CD14-positive monocyte (primary cell): ENCODE data around the gene H6PD. TPM values are rescaled to one million over a fixed set of nuclear protein-coding genes. Genes with fewer than 3 reads are reported as not detected.

Experiments
- DNase-seq, 3 donors: peaks; one replicate each; pipeline ENCODE4 v3.0.0-alpha.2; 2011 to 2022
- H2AFZ ChIP-seq: 2 replicates; pipeline ENCODE4 v1.6.0; 2012; ENCODE audit warnings: mild to moderate bottlenecking, low read depth, low read length, inconsistent platforms; ENCODE audit not compliant: insufficient read depth, poor library complexity, severe bottlenecking
- H3K27ac ChIP-seq, 2 donors: 1 replicate in 1 of 2; 2 replicates in 1 of 2; pipeline ENCODE4 v1.5.1; 2012 to 2013; ENCODE audit warnings: low read length in 2 of 2, control low read depth in 1 of 2, inconsistent platforms in 1 of 2, low read depth in 1 of 2, mild to moderate bottlenecking in 1 of 2
- H3K27me3 ChIP-seq, 2 donors: one replicate each; pipeline versions ENCODE4 v1.6.0 to v1.6.1; 2011 to 2013; ENCODE audit warnings: low read length in 2 of 2; ENCODE audit not compliant: control insufficient read depth in 2 of 2, insufficient read depth in 2 of 2
- H3K36me3 ChIP-seq, 2 donors: replicated peaks in 1 of 2; 1 replicate in 1 of 2; 2 replicates in 1 of 2; pipeline versions ENCODE4 v1.5.1 to v1.6.1; 2012 to 2013; ENCODE audit warnings: low read length in 2 of 2, control low read depth in 1 of 2, inconsistent platforms in 1 of 2, mild to moderate bottlenecking in 1 of 2; ENCODE audit not compliant: insufficient read depth in 2 of 2, control insufficient read depth in 1 of 2
- H3K4me1 ChIP-seq, 2 donors: 1 replicate in 1 of 2; 2 replicates in 1 of 2; pipeline versions ENCODE4 v1.5.1 to v1.6.1; 2012 to 2013; ENCODE audit warnings: low read length in 2 of 2, control low read depth in 1 of 2, inconsistent platforms in 1 of 2, mild to moderate bottlenecking in 1 of 2, moderate library complexity in 1 of 2; ENCODE audit not compliant: insufficient read depth in 2 of 2, control insufficient read depth in 1 of 2
- H3K4me2 ChIP-seq: replicated peaks from 2 replicates; pipeline ENCODE3; 2012; ENCODE audit warnings: low read length, moderate library complexity, mild to moderate bottlenecking; ENCODE audit not compliant: poor library complexity, severe bottlenecking; ENCODE audit errors: extremely low read depth
- H3K4me3 ChIP-seq, 3 experiments: fragments of 200-600 bp in 1 of 3; sonication (generic) in 1 of 3; replicated peaks in 1 of 3; 1 replicate in 2 of 3; 2 replicates in 1 of 3; pipeline ENCODE4 v1.5.1; 2011 to 2013; ENCODE audit warnings: low read length in 3 of 3, mild to moderate bottlenecking in 3 of 3, control low read depth in 2 of 3, low read depth in 2 of 3, inconsistent platforms in 1 of 3, moderate library complexity in 1 of 3
- H3K79me2 ChIP-seq: 2 replicates; pipeline ENCODE4 v1.6.0; 2012; ENCODE audit warnings: mild to moderate bottlenecking, control low read depth, inconsistent platforms, low read length, moderate library complexity; ENCODE audit not compliant: insufficient read depth
- H3K9ac ChIP-seq: 2 replicates; pipeline ENCODE4 v1.6.0; 2017; ENCODE audit warnings: low read length, mild to moderate bottlenecking; ENCODE audit not compliant: insufficient read depth, poor library complexity, severe bottlenecking
- H3K9me3 ChIP-seq, 2 donors: replicated peaks in 1 of 2; 1 replicate in 1 of 2; 2 replicates in 1 of 2; pipeline versions ENCODE4 v1.5.1 to v1.6.1; 2012 to 2013; ENCODE audit warnings: low read length in 2 of 2, control low read depth in 1 of 2; ENCODE audit not compliant: control insufficient read depth in 1 of 2, insufficient read depth in 1 of 2
- H4K20me1 ChIP-seq: 2 replicates; pipeline ENCODE4 v1.6.0; 2012; ENCODE audit warnings: mild to moderate bottlenecking, low read length, control low read depth, moderate library complexity; ENCODE audit not compliant: insufficient read depth
- H3K27ac Mint-ChIP-seq, 7 donors: one replicate each; pipeline ENCODE4 v1.8.0; 2020; ENCODE audit warnings: mild to moderate bottlenecking in 7 of 7, mixed read lengths in 7 of 7, moderate library complexity in 6 of 7, inconsistent platforms in 2 of 7
- H3K27me3 Mint-ChIP-seq, 3 donors: one replicate each; pipeline ENCODE4 v1.8.0; 2021 to 2022; ENCODE audit warnings: low read depth in 3 of 3, mild to moderate bottlenecking in 3 of 3, mixed read lengths in 3 of 3, moderate library complexity in 3 of 3, inconsistent platforms in 1 of 3
- H3K36me3 Mint-ChIP-seq, 2 donors: one replicate each; pipeline ENCODE4 v1.8.0; 2020; ENCODE audit warnings: mixed read lengths in 2 of 2, inconsistent platforms in 1 of 2, mild to moderate bottlenecking in 1 of 2
- H3K4me1 Mint-ChIP-seq: one replicate; pipeline ENCODE4 v1.8.0; 2020; ENCODE audit warnings: mild to moderate bottlenecking, mixed read lengths
- H3K4me3 Mint-ChIP-seq, 2 donors: one replicate each; pipeline ENCODE4 v1.8.0; 2020; ENCODE audit warnings: mild to moderate bottlenecking in 2 of 2, mixed read lengths in 2 of 2, moderate library complexity in 1 of 2
- H3K9me3 Mint-ChIP-seq, 7 donors: one replicate each; pipeline ENCODE4 v1.8.0; 2020 to 2022; ENCODE audit warnings: mixed read lengths in 7 of 7, mild to moderate bottlenecking in 6 of 7, moderate library complexity in 6 of 7, inconsistent platforms in 2 of 7
- CTCF ChIP-seq: fragments of 200-600 bp; IDR thresholded peaks from one replicate; pipeline ENCODE4 v1.8.0; 2022; ENCODE audit warnings: antibody characterized with exemption, mild to moderate bottlenecking
- WGBS: methylation state at CpG from one replicate; pipeline ENCODE4 v1.1.5; 2013; ENCODE audit warnings: missing lambda C conversion rate; ENCODE audit not compliant: insufficient coverage; 5-methylcytosine and 5-hydroxymethylcytosine counted together
- intact Hi-C, 2 donors: fragments of 100-400 bp; cut with micrococcal nuclease; formaldehyde crosslinking; loops; one replicate each; pipeline versions ENCODE4 v1.15.0 to v1.15.1; 2023
- polyA plus RNA-seq, 3 donors: library from polyadenylated mRNA; depleted of rRNA in 1 of 3; unstranded in 2 of 3; stranded (reverse) in 1 of 3; fragments of 300-500 nt in 2 of 3; fragments of >200 nt in 1 of 3; fragmentation: Illumina TruSeq in 2 of 3; gene quantifications; 1 replicate in 2 of 3; 2 replicates in 1 of 3; pipeline ENCODE4 v1.2.3, GENCODE V29; 2012 to 2021

H6PD gene
- polyA plus RNA-seq, 3 donors, result 8.6 to 15.9 (median 11.4) TPM

DNA sequence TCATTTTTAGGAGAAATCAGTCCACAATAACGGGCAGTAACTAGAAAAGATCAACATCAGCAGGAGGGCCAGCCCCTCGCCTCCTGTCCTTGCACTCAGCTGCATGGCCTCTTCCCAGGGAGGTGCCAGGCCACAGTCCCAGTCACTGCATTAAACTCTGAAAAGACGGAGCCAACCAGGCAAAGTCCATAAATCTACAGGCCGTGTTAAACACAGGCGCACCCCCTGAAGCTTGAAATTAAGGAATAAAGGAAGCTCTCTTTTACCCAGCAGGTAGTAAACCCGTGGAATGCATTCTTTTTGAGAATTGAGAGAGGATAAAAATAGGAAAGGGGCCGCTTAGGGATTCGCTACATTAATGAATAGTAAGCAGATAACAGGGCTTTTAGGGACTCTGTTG is 18.4 kb downstream of the H6PD start:
- Histone ChIP-seq H3K79me2 (no peaks in the 10 kb centered on the region), H4K20me1 (peaks cover 37% of the 10 kb centered on the region), H3K9ac (no peak overlapping the region), H3K4me3 (no peak overlapping the region), H2AFZ (no peak overlapping the region), H3K27ac (no peak overlapping the region), H3K36me3 (peaks cover 8 to 67% of the 10 kb centered on the region in 2 donors), H3K27me3 (no peaks in the 10 kb centered on the region), H3K9me3 (no peaks in the 10 kb centered on the region), H3K4me2 (no peak overlapping the region), H3K4me1 (no peaks in the 10 kb centered on the region)
- DNase-seq, result no peak
- peaks cover 0 to 4% (median 0%) of the 10 kb centered on the region in 7 donors for H3K9me3 Mint-ChIP-seq
- no peak for TF ChIP-seq CTCF
- intact Hi-C loops, result no loop called here
- H3K4me1 Mint-ChIP-seq, result peaks cover 2% of the 10 kb centered on the region
- H3K36me3 Mint-ChIP-seq, result peaks cover 41 to 74% of the 10 kb centered on the region in 2 donors
- 92% methylated on average over 4 of the region's 8 CpGs for WGBS
- H3K27ac Mint-ChIP-seq, result no peak overlapping the region
- H3K4me3 Mint-ChIP-seq, result no peak overlapping the region
- no peaks in the 10 kb centered on the region for H3K27me3 Mint-ChIP-seq

DNA sequence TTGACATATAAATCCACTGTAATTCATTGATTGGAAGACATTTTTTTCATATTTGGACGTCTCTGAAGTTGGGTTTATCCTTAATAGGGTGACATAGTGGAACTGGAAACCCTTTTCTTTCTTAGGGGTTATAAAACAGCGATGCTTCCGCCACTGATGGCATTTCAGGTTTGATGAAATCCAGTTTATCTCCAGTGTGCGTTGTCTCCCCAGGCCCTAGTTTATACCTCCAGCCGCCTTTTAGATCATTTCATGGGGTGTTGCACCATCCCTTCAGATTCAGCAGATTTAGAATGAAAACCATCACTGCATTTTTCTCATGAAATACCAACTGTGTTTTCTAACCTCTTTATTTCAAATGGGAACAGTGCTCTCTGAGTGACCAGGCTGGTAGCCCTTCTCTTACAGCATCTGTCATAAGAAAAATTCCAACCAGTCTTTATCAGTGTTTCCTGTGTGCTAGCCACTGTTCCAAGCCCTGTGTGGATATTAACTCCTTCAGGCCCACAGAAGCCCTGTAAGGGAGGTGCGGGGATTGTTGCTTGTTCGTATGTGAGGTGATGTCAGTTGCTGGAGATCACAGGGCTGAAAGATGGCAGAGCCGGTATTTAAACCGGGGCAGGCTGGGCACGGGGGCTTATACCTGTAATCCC is 19.0 kb downstream of the H6PD start:
- Histone ChIP-seq H3K27me3 (no peaks in the 10 kb centered on the region), H3K4me2 (no peak overlapping the region), H3K36me3 (peaks cover 8 to 69% of the 10 kb centered on the region in 2 donors), H3K79me2 (no peaks in the 10 kb centered on the region), H3K9me3 (peaks cover 0 to 4% of the 10 kb centered on the region in 2 donors), H3K4me1 (no peaks in the 10 kb centered on the region), H3K27ac (no peak overlapping the region), H4K20me1 (peaks cover 41% of the 10 kb centered on the region), H3K9ac (no peak overlapping the region), H2AFZ (no peak overlapping the region), H3K4me3 (no peak overlapping the region)
- Mint-ChIP-seq H3K9me3 (peaks cover 0 to 6% (median 2%) of the 10 kb centered on the region in 7 donors), H3K36me3 (peaks cover 42 to 74% of the 10 kb centered on the region in 2 donors), H3K4me3 (no peak overlapping the region), H3K27ac (peak overlapping the region in 1 of 7 donors; percentile 19), H3K4me1 (peaks cover 2% of the 10 kb centered on the region), H3K27me3 (no peaks in the 10 kb centered on the region)
- WGBS, result 99% methylated on average over 8 of the region's 10 CpGs
- intact Hi-C loops, result no loop called here
- no peak for DNase-seq
- TF ChIP-seq CTCF, result no peak
